Central memory CD8-positive, alpha-beta T cell (primary cell): Measurements from ENCODE around the gene MLC1.

Experiments used
- ATAC-seq: fragments of 150-1000 bp; cut with Tn5 transposase; replicated peaks from 2 replicates; pipeline ENCODE4 v1.10.0; 2022; ENCODE audit warnings: mild to moderate bottlenecking, moderate FRiP score, moderate number of reproducible peaks; ENCODE audit not compliant: poor library complexity, severe bottlenecking; ENCODE audit errors: extremely low read depth
- DNase-seq, 2 donors: peaks; one replicate each; pipeline ENCODE4 v3.0.0; 2021; ENCODE audit warnings: low spot score in 2 of 2
- H3K27ac Mint-ChIP-seq: one replicate; pipeline ENCODE4 v1.8.0; 2022; ENCODE audit warnings: low read depth, mild to moderate bottlenecking, moderate library complexity, mixed read lengths
- H3K27me3 Mint-ChIP-seq: one replicate; pipeline ENCODE4 v1.8.0; 2022; ENCODE audit warnings: mixed read lengths
- H3K36me3 Mint-ChIP-seq: one replicate; pipeline ENCODE4 v1.8.0; 2022; ENCODE audit warnings: mild to moderate bottlenecking, moderate library complexity, mixed read lengths; ENCODE audit not compliant: insufficient read depth
- H3K4me1 Mint-ChIP-seq: one replicate; pipeline ENCODE4 v1.8.0; 2022; ENCODE audit warnings: mixed read lengths
- H3K4me3 Mint-ChIP-seq: one replicate; pipeline ENCODE4 v1.8.0; 2022; ENCODE audit warnings: mild to moderate bottlenecking, moderate library complexity, mixed read lengths
- H3K9me3 Mint-ChIP-seq: one replicate; pipeline ENCODE4 v1.8.0; 2022; ENCODE audit warnings: mixed read lengths

The MLC1 gene

DNA sequence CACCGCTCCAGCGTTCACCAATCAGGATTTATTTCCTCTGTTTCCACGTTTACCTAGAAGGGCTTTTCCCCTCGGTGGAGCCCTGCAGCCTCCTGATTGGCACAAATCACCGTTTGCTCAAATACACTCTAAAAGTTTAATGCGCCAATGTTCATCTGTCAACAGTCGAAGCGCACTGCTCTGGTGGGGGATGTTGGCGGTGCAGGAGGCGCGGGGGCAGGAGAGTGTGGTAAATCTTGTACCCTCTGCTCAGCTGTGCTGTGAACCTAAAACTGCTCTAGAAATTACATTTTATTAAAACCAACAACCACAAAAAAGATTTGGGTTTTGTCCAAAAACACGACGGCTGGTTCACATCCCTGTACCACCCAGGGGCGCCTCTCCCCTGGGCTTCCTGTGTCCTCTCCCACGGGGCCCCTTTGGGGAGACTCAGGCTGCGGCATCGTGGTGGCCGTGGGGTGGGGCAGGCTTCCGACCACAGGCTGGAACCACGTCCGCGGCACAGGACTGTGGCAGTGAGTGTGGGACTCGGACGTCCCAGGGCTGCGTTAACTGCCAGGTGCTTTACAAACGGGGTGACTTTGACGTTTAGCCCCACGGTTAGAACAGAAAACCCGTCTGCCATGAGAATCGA is 40.6 kb downstream of the MLC1 start:
- H3K36me3 Mint-ChIP-seq, result peaks cover 3% of the 10 kb centered on the region
- H3K27me3 Mint-ChIP-seq, result peaks cover 34% of the 10 kb centered on the region
- DNase-seq, result no peak
- ATAC-seq, result peak; percentile 32
- no peak overlapping the region for H3K27ac Mint-ChIP-seq
- H3K4me1 Mint-ChIP-seq, result peaks cover 12% of the 10 kb centered on the region
- no peak overlapping the region for H3K4me3 Mint-ChIP-seq
- no peaks in the 10 kb centered on the region for H3K9me3 Mint-ChIP-seq

DNA sequence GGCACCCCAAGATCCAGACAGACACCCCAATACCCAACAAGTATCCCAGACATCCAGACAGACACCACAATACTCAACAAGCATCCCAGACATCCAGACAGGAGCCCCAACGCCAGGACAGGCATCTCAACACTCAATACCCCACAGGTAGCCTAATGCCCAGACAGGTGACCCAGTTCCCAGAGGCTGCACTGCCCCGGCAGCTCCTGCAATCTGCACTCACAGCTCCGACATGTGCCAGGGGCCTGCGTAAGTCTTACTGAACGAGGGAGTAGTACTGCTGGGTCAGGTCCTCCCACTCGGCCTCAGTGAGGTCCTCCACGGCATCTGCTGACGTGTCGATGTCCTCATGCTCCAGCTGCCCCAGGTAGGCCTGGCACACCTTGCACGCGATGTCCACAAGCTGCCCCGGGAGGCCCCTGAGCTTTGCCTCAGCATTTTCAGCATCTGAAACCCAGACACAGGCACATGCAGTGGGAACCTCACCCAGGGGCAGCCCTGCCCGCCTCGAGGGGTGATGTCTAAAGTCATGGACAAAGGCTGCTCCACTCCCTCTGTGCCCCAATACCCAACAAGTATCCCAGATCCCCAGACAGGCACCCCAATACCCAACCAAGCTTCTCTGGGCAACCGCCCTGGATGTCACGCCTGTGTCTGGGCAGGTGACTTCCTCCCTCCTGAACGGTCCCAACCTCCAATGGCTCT is 43.7 kb downstream of the MLC1 start:
- Mint-ChIP-seq H3K4me3 (no peak overlapping the region), H3K4me1 (peaks cover 12% of the 10 kb centered on the region), H3K27me3 (peaks cover 34% of the 10 kb centered on the region), H3K27ac (peak overlapping the region; percentile 68), H3K9me3 (no peaks in the 10 kb centered on the region), H3K36me3 (peaks cover 1% of the 10 kb centered on the region)
- DNase-seq, result no peak
- ATAC-seq, result no peak

DNA sequence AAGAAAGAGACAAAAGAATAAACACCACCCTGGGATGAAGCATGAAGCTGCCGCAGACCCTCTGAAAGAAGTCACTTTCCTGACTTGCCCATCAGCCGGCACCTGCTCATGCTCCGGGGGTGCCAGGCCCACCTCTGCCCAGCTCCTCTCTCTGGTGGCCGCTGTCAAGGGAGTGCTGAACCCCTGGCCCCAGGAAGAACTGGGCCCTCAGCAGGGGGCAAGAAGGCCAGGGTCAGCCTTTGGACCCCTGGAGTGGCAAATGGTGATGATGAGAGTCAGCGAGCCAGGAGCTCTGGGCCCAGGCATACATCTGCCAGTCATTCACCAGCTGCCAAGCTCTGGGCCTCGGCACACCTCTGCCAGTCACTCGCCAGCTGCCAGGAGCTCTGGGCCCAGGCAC is 44.5 kb downstream of the MLC1 start:
- Mint-ChIP-seq H3K9me3 (no peaks in the 10 kb centered on the region), H3K27ac (no peak overlapping the region), H3K36me3 (peaks cover 1% of the 10 kb centered on the region), H3K27me3 (peaks cover 34% of the 10 kb centered on the region), H3K4me1 (peaks cover 12% of the 10 kb centered on the region), H3K4me3 (no peak overlapping the region)
- ATAC-seq (no peak), DNase-seq (no peak)

DNA sequence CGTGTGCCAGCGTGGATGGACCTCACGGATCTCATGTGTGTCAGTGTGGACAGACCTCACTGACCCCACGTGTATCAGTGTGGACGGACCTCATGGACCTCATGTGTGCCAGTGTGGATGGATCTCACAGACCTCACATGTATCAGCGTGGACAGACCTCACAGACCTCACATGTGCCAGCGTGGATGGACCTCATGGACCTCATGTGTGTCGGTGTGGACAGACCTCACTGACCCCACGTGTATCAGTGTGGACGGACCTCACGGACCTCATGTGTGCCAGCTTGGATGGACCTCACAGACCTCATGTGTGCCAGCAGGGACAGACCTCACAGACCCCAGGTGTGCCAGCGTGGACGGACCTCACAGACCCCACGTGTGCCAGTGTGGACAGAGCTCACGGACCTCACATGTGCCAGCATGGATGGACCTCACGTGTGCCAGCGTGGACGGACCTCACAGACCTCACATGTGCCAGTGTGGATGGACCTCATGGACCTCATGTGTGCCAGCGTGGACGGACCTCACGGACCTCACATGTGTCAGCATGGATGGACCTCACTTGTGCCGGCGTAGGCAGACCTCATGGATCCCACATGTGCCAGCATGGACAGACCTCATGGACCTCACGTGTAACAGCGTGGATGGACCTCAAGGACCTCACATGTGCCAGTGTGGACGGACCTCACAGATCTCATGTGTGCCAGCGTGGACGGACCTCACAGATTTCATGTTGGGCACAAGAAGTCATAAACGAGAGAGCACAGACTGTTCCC is 45.4 kb downstream of the MLC1 start:
- peaks cover 1% of the 10 kb centered on the region for H3K36me3 Mint-ChIP-seq
- H3K4me1 Mint-ChIP-seq, result peaks cover 12% of the 10 kb centered on the region
- ATAC-seq, result no peak
- no peak overlapping the region for H3K27ac Mint-ChIP-seq
- no peak for DNase-seq
- no peak overlapping the region for H3K4me3 Mint-ChIP-seq
- H3K27me3 Mint-ChIP-seq, result peaks cover 38% of the 10 kb centered on the region
- no peaks in the 10 kb centered on the region for H3K9me3 Mint-ChIP-seq

DNA sequence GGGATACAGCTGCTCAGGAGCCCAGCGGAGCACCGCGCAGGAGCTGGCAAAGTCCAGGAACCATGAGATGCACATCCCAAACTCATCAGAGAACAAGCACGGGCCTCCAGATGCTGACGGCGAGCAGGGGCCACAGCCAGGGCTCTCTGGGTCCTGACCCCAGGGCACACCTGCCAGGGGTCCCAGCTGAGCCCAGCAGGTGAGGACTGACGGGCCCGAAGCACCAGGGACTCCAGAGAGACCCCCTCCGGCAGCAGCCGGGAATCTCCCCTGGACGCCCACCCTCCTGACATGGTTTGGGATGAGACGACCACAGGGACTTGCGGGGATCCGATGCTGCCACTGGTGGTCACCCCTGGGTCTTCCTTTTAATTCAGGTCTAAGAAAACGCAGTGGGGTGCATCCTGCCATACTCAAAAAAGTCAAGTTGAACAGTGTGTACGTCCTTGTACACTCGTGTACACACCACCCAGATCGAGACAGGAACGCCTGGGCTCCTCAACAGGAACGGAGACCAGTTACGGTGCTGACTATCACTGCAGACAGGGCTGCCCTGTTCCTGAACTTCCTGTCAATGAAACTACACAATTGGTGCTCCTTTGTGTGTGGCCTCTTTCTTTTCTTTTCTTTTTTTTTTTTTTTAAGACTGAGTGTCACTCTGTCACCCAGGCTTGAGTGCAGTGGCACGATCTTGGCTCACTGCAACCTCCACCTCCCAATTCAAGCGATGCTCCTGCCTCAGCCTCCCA is 49.1 kb downstream of the MLC1 start:
- no peak overlapping the region for H3K4me3 Mint-ChIP-seq
- H3K27me3 Mint-ChIP-seq, result peaks cover 20% of the 10 kb centered on the region
- ATAC-seq (no peak), DNase-seq (no peak)
- no peak overlapping the region for H3K27ac Mint-ChIP-seq
- no peaks in the 10 kb centered on the region for H3K9me3 Mint-ChIP-seq
- no peaks in the 10 kb centered on the region for H3K4me1 Mint-ChIP-seq
- H3K36me3 Mint-ChIP-seq, result no peaks in the 10 kb centered on the region

DNA sequence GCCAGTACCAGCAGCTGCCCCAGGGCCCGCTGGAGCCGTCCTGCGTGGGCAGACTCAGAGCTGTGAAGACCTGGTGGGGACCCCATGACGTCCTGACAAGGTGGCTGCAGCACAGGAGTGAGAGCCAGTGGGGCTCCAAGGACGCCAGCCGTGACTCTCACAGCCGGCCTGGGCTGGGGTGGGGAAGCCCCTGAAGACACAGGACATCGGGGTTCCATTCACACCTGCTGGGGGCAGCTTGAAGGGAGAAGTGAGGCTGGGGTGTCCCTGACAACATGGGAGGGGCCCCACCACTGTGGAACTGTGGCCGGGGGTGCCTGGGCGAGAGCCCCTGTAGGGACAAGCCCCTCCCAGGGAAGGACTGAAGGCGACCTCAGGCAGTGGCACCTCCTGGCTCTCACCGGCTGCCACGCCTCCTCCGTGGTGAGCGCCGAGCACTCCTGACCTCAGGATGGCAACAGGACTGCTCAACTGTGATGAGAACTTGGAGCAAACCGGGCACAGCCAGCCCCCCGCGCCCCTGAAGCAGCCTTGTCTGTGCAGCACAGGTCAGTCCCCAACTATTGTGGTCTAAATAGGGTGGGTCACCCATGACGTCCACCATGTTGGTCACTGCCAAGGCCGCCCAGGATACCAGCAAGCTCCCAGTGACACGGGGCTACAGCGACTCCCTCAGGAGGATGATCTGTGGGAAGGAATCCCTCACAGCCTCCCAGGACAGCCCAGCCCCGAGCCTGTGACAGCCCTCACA is 49.9 kb downstream of the MLC1 start:
- ATAC-seq, result no peak
- H3K27ac Mint-ChIP-seq, result no peak overlapping the region
- H3K36me3 Mint-ChIP-seq, result no peaks in the 10 kb centered on the region
- no peaks in the 10 kb centered on the region for H3K9me3 Mint-ChIP-seq
- H3K4me3 Mint-ChIP-seq, result no peak overlapping the region
- no peaks in the 10 kb centered on the region for H3K4me1 Mint-ChIP-seq
- peaks cover 15% of the 10 kb centered on the region for H3K27me3 Mint-ChIP-seq
- no peak for DNase-seq

DNA sequence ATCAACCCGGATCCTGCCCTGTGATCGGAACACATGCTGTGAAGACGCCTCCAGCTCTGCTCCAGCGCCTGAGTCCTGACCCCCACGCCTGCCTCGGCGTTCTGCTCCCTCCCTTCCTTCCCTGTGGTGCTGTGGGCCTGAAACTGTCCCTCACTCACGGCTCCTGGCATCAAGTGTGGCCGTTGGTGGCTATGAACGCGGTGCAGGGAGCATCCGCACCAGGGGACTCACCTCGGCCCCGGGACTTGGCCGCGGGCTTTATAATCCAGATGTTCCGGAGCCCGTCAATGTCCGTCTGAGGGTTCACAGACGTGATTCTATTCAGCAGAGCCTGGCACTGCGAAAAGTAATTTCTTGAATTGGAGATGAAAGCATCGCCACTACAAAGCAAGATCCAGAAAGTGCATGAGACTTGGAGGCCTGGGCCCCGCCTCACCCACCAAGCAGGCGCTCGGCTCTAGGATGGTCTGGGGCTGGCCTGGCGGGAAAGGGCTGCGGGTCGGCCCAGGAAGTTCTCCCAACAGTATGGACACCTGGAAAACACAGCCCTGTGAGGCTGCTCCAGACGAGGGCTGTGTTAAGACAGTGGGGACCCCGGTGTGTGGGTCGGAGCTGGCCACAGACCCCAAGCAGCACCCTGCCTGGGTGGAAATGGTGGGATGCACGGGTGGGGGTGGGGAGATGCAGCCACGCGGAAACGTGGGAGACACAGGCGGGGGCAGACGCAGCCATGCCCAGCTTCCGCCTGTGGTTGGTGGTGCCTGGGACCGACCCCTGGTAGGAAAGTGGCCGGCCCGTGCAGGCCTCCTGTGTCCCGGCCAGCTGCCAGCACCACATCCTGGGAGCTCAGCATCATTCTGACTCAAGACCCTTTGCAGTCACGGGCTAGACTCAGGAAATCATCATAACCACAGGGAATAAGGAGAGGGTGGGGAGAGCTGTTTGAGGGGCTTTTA is 50.8 kb downstream of the MLC1 start:
- no peaks in the 10 kb centered on the region for H3K9me3 Mint-ChIP-seq
- no peak overlapping the region for H3K4me3 Mint-ChIP-seq
- no peaks in the 10 kb centered on the region for H3K4me1 Mint-ChIP-seq
- ATAC-seq (no peak), DNase-seq (no peak)
- H3K27ac Mint-ChIP-seq, result no peak overlapping the region
- peaks cover 15% of the 10 kb centered on the region for H3K27me3 Mint-ChIP-seq
- H3K36me3 Mint-ChIP-seq, result no peaks in the 10 kb centered on the region

DNA sequence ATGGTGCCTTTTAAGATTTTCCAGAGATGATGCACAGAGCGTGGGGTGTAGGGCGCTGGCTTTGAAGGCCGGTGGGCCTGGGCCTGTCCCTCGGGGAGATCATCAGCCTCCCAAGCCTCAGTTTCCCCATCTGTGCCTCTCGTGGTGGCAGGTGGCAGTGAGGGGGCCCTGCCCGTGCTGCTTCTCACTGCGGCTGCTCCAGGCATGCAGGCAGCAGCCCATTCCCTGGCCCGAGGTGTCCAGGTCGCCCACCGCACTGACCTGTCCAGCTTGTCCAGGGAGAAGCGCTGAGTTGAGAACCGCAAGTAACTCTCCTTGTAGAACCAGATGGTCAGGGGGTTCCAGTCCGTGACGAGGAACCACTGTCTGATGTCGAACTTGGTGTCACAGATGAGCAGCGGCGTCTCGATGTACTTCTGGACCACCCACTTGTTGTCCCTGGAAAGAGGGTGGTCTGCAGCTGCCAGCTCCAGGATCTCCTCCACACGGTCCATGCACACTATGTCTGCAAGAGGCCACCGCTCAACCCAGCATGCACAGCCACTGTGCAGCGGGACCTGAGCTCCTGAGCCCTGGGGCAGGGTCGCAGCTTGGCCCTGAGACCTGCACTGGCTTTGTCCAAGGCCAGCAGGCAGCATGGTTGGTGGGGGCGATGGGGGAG is 52.2 kb downstream of the MLC1 start:
- DNase-seq (no peak), ATAC-seq (no peak)
- Mint-ChIP-seq H3K36me3 (no peaks in the 10 kb centered on the region), H3K4me1 (peaks cover 1% of the 10 kb centered on the region), H3K27ac (no peak overlapping the region), H3K9me3 (no peaks in the 10 kb centered on the region), H3K4me3 (no peak overlapping the region), H3K27me3 (peaks cover 15% of the 10 kb centered on the region)

DNA sequence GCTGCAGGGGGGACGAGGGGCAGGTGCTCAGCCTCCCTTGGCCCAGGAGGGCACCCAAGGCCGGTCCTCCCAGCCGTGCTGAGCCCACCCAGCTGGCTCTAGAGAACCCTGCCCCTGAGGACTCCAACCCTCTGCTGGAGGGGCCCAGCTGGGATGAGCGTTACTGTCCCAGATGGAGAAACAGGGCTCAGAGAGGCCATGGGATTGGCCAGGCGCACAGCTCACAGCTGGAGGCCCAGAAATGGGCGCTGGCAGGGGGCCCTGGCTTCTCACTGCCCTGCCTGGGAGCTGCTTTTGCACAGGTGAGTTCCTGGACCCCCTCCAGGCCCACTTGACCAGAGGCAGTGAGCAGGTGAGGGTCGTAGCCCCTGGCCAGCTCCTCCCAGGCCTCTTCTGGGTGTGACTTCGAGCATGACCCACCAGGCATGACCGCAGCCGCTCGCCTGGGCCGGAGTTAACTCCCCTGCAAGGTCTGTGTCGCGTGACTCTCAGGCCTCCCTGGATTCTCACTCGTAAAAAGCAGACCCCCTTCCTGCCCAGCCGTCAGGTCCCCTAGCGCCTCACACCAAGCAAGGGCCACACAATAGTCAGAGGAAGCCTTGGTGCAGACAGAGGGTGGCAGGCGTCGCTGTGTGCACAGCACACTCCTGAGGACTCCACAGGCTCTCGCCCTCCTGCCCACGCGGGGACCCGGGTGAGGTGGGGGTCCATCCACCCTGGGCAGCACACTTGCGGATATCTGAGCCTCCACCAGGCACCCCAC is 52.9 kb downstream of the MLC1 start:
- ATAC-seq (no peak), DNase-seq (no peak)
- Mint-ChIP-seq H3K27ac (no peak overlapping the region), H3K4me3 (no peak overlapping the region), H3K4me1 (peaks cover 8% of the 10 kb centered on the region), H3K27me3 (peaks cover 15% of the 10 kb centered on the region), H3K36me3 (no peaks in the 10 kb centered on the region), H3K9me3 (no peaks in the 10 kb centered on the region)

DNA sequence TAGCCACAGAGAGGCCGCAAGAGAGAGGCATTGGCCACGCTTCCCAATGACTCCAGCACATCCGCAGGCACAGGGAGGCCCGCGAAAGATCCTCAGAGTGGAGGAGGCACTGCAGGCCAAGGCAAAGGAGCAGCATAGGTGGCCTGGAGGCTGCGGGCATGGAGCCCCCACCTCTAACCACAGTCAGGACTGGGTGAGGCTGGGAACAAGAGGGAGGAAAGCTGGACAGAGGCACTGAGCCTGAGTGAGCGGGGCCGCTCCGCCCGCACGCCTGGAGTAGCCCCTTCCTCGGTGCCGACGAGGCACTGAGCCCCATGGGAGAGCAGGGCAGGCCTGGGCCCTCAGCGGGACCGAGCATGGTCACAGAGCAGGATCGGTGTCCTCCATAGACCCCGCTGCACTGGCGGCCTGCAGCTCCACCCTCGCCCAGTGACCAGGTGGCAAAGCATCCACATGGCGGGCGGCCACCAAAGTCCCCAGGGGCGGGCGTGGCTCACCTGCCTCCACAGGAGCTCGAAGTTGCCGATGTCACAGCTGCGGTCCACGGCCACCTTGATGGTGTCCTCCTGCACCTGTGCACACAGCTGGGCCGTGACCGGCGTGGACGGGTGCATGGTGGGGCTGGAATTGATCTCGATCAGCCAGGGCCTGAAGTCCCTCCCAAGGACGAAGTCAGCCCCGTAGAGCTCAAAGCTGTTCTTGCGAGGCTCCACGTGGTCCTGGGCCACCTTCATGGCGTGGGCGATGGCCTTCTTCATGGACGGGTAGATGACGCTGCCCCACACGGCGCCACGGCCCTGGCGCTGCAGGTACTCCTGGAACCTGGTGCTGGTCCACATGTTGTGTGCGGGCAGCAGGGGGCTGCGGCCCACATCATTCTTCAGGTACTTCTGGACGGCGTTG is 53.8 kb downstream of the MLC1 start:
- no peak for DNase-seq
- no peak for ATAC-seq
- no peak overlapping the region for H3K27ac Mint-ChIP-seq
- H3K9me3 Mint-ChIP-seq, result no peaks in the 10 kb centered on the region
- H3K4me3 Mint-ChIP-seq, result no peak overlapping the region
- H3K4me1 Mint-ChIP-seq, result peaks cover 8% of the 10 kb centered on the region
- H3K27me3 Mint-ChIP-seq, result peaks cover 15% of the 10 kb centered on the region
- H3K36me3 Mint-ChIP-seq, result peaks cover 1% of the 10 kb centered on the region
